Purkinje cell (primary cell): Measurements from ENCODE around the gene MYL1. TPM values are rescaled to one million over a fixed set of nuclear protein-coding genes. Genes with fewer than 3 reads are reported as not detected.

Source experiments
- polyA plus RNA-seq: library from polyadenylated mRNA; unstranded; fragments of >200 nt; fragmentation: Nextera tagmentation; gene quantifications from 2 replicates; pipeline ENCODE4 v1.2.1, GENCODE V29; 2014

MYL1 gene
- not detected in 2 replicates for polyA plus RNA-seq

DNA sequence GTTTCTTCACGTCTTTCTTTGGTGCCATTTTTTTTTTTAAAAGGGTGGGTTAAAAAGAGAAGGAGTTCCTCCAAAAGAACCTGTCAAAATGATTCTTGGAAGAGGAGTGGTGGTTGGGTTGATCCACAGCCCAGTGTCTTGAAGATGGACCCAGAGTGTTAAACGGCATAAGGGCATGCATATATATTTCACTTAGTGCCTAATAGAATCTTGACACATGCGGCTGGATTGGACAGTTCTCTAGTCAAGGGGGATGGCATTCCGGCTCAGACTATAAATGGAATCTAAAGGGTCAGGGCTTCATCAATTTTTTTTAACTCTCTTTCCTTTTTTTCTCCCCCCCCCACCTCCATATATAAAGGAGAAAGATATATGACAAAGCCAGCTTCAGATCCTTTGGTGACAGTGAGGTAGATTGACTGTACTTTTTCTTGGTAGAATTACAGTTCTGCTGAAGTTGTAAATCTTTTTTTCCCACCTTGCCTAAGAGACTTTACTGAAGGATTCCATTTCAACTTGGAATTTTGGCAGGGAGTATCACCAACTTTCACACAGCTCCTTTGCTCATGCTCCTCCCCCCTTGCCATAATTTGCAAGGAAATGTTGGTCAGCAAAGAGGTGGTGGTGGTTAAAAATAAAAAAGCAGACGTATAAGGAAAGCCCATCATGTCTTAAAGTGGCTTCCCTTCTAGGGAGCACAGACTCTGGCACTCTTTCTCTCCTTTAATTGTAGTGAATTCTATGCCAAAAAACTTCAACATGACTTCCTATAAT lies at the start of gene MYL1:
MYL1 (minus strand) TSS at position 160 of the 774 bp plus-strand sequence; CDS start at position 28, 132 bp downstream.

Other genes starting within 250 kb of the MYL1 start
- 12.6 and 18.5 TPM in 2 replicates for gene KANSL1L, start 143.8 kb downstream of the MYL1 start, polyA plus RNA-seq
- gene ACADL, start 89.7 kb downstream of the MYL1 start, polyA plus RNA-seq, result 0.36 and 4.5 TPM in 2 replicates
- 442 and 459 TPM in 2 replicates for gene LANCL1, start 161.6 kb upstream of the MYL1 start, polyA plus RNA-seq
- gene CPS1, start 241.4 kb upstream of the MYL1 start, polyA plus RNA-seq, result 0.04 and 2.2 TPM in 2 replicates